Measurements from ENCODE around the gene GSTO2.

- no peak for TF ChIP-seq EZH2 (IDR thresholded peaks at IDR 0.05; ENCODE audit: borderline replicate concordance)
- no peak for TF ChIP-seq EZH2phosphoT487 (IDR thresholded peaks at IDR 0.05; ENCODE audit: low read depth, severe bottlenecking, unreplicated experiment)
- TF ChIP-seq CTCF (IDR thresholded peaks at IDR 0.05; ENCODE audit: poor library complexity), result no peak
Measured at GRCh38 chr10:104332243-104333031, 63.5 kb downstream of the GSTO2 start.

All from hepatocyte (in vitro differentiated cells).